NOMO-1 (cell line): ENCODE results near the gene MGMT.

Experiments used
- DNase-seq, 2 experiments: peaks; one replicate each; lab custom pipeline; 2025; ENCODE audit not compliant: unreplicated experiment in 2 of 2; lab: John Stamatoyannopoulos, UW

The MGMT gene

GRCh38 chr10:129491123-129491734 lies 24.2 kb downstream of the MGMT start:
- no peak for DNase-seq

DNA sequence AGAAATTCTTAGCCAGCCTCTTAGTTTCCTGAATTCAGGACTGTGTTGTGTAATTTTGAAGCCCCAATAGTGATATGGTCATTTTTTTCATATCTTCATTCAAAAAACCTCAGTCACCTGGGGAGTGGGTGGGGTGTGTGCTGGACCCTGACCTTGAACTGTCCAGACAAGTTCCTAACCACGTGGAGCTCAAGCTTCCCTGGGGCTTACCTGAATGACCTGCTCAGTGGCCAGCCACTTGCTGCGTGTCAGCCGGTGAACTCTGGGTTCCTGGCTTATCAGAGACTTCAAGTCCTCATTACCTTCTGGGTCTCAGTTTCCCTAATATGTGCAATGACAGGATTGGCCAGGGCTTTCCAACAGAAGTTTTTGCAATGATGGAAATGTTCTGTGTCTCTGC lies 27.1 kb downstream of the MGMT start:
- DNase-seq: no peak

DNA sequence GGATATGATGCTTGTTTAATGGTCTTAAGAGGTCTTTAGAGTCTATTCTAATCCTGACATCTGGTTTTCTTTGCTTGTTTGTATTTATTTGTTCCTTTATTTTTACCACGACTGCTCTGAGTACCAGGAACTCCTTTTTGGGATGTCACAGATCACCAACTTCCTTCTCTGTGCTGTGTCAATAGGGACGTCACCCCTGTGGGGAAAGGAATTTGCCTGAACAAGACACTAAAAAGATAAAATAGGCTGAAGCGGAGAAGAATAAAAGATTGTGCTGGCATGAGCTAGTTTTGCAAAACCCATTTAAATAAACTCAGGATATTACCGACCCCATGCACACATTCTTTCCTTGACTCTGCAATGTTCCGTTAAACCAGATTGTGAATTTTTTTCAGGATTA lies 27.7 kb downstream of the MGMT start:
- DNase-seq: no peak

DNA sequence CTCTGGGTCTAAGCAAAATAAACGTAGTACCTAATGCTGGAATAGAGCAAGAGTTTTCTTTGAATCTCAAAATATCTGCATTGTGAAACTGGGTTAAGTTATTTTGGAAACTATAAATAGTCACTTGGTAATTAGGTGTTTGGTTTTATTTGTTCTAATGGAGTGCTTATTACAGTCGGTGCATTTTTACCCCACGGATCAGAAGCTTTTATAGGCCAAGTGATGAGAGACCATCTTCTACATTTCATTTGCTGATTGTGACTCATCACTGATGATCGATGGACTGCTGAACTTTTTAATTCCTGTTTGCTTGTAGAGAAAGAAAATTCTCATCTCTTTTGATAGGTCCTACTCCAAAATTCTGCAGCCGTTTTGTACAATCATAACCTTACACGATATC lies 28.2 kb downstream of the MGMT start:
- no peak for DNase-seq

GRCh38 chr10:129495698-129496097 lies 28.7 kb downstream of the MGMT start:
- no peak for DNase-seq

- DNase-seq: no peak
Measured at GRCh38 chr10:129497013-129497412, 30.0 kb downstream of the MGMT start.

- DNase-seq: no peak
Measured at GRCh38 chr10:129498680-129499079, 31.6 kb downstream of the MGMT start.

- DNase-seq: no peak
Measured at GRCh38 chr10:129500617-129501339, 33.7 kb downstream of the MGMT start.

DNA sequence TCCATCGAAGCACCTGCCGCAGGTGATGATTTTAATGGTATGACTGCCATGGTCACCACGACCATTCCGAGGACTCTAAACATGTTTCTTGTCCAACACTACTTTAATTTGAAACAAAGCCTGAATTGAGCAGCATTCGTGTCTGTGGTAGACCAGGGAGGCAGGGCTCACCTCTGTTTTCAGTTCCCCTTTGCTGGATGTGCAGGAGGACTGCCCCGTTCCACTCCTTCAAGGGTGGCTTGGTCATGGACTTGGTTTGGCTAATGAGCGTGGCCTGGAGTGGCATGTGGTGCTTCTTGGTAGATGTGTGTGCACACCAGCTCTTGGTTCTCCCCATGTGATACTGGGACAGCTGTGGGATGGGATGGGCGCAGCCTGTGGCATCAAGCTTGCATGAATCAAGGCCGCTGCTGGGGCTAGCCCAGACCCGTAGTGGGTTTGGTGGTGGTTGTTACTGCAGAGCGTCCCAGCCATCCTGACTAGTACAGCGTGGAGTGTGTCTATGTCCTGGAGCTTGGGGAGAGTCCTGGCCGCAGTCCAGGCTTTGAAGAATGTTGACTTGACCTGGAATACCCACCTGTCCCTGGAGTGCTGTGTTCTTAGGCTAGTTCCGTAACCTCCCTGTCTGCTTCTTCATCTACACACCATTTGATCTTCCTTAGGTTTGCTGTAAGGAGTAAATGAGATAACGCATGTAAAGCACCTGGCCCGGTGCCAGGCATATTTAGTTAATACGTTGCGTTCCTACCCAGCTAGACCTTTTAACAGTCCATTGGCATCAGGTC lies 34.8 kb downstream of the MGMT start:
- DNase-seq: no peak

GRCh38 chr10:129502448-129502847 lies 35.4 kb downstream of the MGMT start:
- no peak for DNase-seq

GRCh38 chr10:129505500-129506075 lies 38.5 kb downstream of the MGMT start:
- no peak for DNase-seq

- no peak for DNase-seq
Measured at GRCh38 chr10:129506101-129506797, 39.2 kb downstream of the MGMT start.

DNA sequence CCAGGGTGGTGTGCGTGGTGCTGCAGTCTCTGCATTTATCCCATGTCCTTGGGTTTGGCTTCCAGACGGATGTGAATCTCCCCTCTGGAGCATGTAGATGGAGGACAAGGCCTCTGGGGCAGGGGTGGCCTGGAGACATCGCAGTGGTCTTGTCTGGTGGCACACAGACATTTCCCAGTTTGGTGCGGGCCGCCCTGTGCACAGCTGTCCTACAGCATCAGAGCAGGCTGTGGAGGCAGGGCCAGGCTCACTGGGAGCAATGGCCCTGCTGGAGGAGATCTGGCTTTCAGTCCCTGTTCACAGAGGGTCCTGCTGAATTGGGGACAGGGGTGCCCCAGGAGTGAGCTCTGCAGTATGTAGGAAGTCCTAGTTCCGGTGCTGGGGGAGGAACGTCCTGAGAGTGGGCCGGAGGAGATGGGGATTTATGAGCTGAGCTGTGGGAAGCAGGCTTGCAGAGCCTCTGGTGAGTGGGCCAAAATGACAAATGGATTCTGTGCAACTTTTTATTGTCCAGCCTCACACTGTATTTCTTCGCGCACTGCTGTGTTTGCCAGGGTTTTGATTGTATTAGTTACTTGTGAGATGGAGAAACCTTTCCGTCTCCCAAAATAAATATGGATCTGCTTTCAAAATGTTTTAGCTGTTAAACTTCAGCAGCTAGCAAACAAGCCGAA lies 40.3 kb downstream of the MGMT start:
- no peak for DNase-seq

- DNase-seq: no peak
Measured at GRCh38 chr10:129509155-129509554, 42.1 kb downstream of the MGMT start.

DNA sequence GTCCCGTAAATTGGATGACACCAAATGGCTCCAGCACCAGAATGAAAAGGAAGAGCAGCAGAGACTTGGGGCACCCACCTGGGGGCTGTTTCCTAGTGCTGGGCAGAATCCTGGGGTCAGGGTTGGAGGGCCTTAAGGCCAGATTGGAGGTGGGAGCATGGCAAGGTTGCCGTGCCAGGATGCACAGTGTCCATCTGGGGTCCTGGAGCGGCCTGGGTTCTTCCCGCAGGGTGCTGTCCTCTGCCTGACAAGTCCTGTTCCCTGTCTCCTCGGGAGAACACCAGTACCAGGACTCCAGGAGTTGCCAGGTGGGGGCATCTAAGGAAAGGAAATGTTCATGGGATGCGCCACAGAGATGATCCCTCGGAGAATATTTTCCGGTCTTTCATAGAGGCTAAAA lies 42.8 kb downstream of the MGMT start:
- no peak for DNase-seq

- no peak for DNase-seq
Measured at GRCh38 chr10:129511086-129511485, 44.0 kb downstream of the MGMT start.

DNA sequence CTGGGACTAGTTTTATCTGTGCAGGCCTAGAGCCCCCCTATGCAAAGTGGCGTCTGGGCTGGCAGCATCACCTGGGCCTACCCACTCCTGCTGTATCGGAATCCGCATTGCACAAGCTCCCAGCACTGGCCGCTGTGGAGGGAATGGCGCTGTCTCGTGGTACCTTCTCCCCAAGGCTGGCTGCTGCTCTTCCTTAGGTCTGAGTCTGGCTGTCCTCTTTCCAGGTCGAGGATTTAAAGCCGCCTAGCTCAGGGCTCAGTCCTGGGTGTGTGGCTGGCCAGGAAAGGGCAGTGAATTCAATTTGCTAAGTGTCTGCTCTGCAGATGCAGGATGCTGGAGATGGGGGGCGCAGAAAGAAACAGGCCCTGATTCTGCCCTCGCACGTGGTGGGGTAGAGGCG lies 44.7 kb downstream of the MGMT start:
- DNase-seq: no peak

DNA sequence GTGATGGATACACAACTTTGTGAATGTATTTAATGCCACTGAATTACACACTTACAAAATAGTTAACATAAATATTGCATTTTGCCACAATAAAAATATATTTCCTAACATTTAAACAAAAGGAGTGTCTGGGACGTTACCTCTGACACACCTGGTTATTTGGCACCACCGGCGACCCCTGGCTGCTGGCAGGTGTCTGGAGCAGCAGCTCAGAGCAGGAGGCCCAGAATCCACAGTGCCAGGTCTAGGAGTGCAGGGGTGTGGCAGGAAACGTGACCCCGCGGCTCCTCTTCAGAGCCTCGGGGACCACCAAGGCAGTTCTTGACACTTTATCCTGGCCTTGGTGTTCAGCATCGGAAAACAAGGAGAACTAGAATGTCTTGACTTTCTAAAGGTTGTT lies 46.3 kb downstream of the MGMT start:
- DNase-seq: no peak

DNA sequence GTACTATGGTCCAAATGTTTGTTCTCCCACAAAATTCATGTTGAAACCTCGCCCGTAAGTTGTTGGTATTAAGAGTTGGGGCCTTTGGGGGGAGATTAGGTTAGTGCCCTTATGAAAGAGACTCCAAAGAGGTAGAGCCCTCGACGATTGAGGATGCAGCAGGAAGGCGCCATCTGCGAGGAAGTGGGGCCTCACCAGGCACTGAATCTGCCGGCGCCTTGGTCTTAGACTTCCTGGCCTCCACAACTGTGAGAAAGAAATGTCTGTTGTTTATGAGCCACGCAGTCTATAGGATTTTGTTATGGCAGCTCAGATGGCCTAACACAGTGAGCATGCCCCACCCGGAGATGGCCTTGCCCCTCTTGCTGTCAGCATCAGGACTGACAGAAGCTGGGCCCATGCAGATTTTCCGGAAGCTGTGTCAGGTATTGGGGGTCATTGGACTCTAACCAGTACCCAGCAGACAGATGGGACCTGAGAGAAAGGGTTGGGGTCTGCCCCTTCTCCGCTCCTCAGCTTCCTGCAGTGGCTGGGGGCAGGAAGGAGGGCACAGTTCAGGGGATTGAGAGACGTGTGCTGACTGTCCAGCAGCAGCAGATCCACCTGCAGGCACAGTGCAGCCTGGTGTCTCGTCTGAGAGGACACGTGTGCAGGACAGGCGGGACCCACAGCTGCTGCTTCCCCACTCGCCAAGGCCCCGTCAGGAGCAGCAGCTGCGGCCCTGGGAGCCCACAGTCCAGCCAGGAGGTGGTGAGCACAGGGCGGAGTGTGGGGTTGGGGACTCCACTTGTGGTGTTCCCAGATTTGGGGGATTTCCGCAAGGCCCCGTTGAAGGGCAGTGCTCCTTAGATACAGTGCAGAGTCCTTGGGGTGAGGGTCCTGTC lies 47.8 kb downstream of the MGMT start:
- DNase-seq: no peak
